ENCODE results near the gene GRAP2. TPM values are rescaled to one million over a fixed set of nuclear protein-coding genes. Genes with fewer than 3 reads are reported as not detected.
A peak's percentile ranks its signal among the peaks of the same experiment; 100 is the strongest.
"Not testable (repeated sequence)": the region's sequence is repeated elsewhere in the genome, so short reads cannot be mapped to it uniquely, and the experiment has no call there.

GRAP2 gene
- total RNA-seq, 1 donor from 2014 or later: not detected

GRCh38 chr22:39943953-39944872 is 43.3 kb downstream of the GRAP2 start:
- no peak for DNase-seq (ENCODE audit: low read depth)

GRCh38 chr22:39946126-39946502 is 45.2 kb downstream of the GRAP2 start:
- DNase-seq (ENCODE audit: low read depth): no peak

GRCh38 chr22:39946503-39947219 is 45.8 kb downstream of the GRAP2 start:
- no peak for DNase-seq (ENCODE audit: low read depth)

GRCh38 chr22:39947220-39948216 is 46.6 kb downstream of the GRAP2 start:
- no peak for DNase-seq (ENCODE audit: low read depth)

- DNase-seq (ENCODE audit: low read depth): no peak
Measured at GRCh38 chr22:39949964-39950737, 49.3 kb downstream of the GRAP2 start.

- not testable (repeated sequence) for DNase-seq (ENCODE audit: low read depth)
Measured at GRCh38 chr22:39951603-39952293, 50.9 kb downstream of the GRAP2 start.

- no peak for DNase-seq (ENCODE audit: low read depth)
Measured at GRCh38 chr22:39952347-39952746, 51.5 kb downstream of the GRAP2 start.

GRCh38 chr22:39953101-39953500 is 52.2 kb downstream of the GRAP2 start:
- DNase-seq (ENCODE audit: low read depth): peak; percentile 48

GRCh38 chr22:39954584-39955055 is 53.7 kb downstream of the GRAP2 start:
- peak; percentile 55 for DNase-seq (ENCODE audit: low read depth)

- peak; percentile 4 for DNase-seq (ENCODE audit: low read depth)
Measured at GRCh38 chr22:39955675-39956074, 54.8 kb downstream of the GRAP2 start.

- DNase-seq (ENCODE audit: low read depth): no peak
Measured at GRCh38 chr22:39956932-39957664, 56.2 kb downstream of the GRAP2 start.

GRCh38 chr22:39958009-39958711 is 57.3 kb downstream of the GRAP2 start:
- no peak for DNase-seq (ENCODE audit: low read depth)

GRCh38 chr22:39958949-39959639 is 58.2 kb downstream of the GRAP2 start:
- no peak for DNase-seq (ENCODE audit: low read depth)

- DNase-seq (ENCODE audit: low read depth): peak; percentile 50
Measured at GRCh38 chr22:39959640-39960447, 59.0 kb downstream of the GRAP2 start, which contains the start of gene TMA7B. TMA7B (plus strand) TSS chr22:39960397; CDS start chr22:39964375, 3,978 bp downstream.

- DNase-seq (ENCODE audit: low read depth): no peak
Measured at GRCh38 chr22:39960791-39961746, 60.2 kb downstream of the GRAP2 start.

Measured in myocyte (in vitro differentiated cells).